ENCODE measurements around the gene INPP5A.
"Not testable (repeated sequence)": the region's sequence is repeated elsewhere in the genome, so short reads cannot be mapped to it uniquely, and the experiment has no call there.

Gene INPP5A

DNA sequence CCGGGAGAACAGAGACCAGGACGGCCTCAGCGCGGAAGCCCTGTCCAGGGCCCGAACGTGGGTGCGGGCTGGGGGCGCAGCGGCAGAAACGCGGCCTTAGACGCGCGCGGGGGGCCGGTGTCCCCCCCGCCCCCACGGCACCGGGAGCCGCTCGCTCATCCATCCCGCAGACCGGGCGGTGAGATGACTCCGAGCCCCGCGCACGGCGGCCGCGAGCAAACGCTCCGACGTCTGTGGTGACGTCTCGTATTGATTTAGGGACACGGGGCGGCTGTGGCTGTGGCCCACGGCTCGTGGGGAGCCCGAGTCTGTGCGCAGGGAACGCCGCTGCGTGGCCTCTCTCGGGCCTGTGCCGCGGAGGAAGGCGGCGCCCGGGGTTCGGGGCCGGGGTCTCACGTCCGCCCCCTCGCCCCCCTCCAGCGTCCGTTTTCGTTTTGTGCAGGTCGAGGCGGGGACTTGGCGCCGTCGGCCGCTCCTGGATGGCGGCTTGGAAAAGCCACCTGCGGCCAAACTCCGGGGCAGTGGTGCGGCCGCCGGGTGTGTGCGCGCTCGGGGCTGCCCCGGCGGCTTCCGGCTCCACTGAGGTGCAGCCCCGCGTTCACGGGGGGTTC lies 249.4 kb downstream of the INPP5A start:
- DNase-seq (ENCODE audit: low spot score) = no peak

- no peak for DNase-seq (ENCODE audit: low spot score)
These were observed 250.1 kb downstream of the INPP5A start for GRCh38 chr10:132787495-132788179.

DNA sequence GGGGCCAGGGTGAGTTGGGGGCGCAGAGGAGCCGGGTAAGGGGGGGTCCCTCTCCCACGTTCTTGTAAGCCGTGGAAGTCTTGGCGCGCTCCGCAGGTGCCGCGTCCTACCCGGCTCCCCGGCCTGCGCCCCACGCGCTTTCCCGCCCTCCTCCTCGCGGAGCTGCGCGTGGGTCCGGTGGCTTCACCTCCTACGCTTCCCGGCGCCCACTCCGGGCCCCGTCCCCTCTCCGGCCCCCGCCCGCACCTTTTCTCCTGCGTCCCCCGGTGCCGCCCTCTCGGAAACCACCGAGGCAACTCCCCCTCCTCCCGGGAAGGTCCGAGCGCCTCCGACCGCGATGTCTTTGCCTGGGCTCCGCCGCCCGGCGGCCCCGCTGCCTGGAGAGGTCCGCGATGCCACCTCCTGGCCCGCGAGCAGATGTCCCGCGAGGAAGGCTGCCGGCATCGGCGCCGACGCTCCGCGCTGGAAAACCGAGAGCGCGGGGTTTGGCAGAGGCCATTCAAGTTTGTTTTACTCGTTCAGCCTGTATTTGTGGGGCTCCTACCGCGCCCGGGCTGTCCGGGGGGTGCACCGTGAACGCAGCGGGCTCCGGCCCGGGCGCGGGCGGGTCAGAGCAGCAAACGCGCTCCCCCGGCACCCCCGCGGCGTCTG lies 250.7 kb downstream of the INPP5A start:
- no peak for DNase-seq (ENCODE audit: low spot score)

GRCh38 chr10:132788831-132789219 lies 251.2 kb downstream of the INPP5A start:
- DNase-seq (ENCODE audit: low spot score) = no peak

DNA sequence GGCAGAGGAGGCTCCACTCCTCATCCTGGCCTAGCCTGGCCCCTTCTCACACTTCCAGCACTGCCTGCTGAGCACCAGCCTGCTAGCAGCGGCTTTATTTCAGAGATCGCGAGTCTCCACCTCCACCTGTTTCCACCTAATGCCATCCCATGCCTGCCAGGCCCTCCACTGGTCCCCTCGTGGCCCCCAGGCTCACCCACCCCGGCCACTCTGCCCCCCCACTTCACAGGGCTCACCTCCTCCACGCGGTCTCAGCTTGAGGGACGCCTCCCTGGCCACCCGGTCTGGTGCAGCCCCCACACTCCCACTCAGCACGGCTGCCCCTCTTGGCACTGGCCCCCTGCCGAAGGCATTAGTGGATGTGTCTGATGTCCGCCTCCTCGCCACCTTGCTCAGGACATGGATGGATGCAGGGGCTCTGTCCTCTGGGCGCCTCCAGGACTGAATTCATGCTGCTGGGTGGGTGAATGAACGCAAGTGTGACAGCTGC lies 252.1 kb downstream of the INPP5A start:
- no peak for DNase-seq (ENCODE audit: low spot score)

DNA sequence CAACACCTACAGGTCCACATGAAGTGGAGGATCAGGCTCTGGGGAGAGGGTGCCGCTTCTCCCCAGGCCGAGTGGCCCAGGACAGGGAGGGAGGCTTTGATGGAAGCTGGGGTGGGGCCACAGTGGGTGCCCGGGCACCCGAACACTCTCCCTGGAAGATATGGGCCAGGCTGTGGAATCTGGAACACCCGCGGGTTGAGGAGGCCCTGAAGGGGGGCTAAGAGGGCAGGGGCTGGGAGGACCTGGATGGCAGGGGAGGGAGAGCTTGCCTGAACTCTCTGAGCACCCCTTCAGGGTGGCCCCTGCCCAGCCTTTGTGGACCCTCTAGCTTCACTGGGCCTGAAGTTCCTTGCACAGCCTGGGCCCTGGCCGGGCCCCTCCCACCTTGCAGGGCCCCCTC lies 252.9 kb downstream of the INPP5A start:
- no peak for DNase-seq (ENCODE audit: low spot score)

DNA sequence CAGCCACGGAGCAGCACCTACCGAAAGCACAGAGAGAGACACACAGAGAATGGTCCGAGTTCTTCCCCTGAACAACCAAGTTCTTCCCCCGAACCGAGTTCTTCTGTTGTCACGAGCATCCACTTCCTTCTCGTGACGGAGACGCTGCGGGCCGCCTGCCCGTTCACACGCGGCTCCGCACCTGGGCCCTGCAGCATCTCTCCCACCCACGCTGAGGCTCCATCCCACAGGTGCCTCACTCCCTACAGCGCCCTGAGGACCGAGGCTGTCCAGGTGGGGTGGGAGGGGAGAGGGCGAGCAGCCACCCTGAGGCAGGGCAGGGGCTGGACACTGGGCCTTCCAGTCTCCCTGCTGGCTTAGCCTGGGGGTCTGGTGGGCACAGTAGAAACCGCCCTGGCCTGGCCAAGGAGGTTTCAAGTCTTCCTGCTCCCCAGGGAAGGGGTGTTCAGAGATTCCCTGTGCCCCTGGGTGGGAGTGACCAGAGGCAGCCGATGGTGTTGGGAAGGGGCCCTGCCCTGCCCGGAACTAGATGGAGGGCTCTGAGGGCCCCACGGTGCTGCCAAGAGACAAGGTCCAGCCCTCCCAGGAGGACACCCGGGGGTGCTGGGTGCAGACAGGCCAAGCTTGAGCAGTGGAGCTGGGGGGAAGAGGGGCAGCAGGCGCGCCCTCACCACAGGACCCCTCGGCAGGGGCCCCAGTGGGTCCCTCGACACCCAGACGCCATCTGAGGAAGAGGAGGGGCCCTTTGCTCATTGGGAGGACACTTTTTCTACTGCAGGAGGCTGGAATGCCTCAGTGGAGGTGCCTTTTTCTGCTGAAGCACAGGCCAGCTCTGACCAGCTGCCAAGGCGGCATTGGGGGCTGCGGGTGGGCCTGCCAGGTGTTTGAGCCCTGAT lies 253.6 kb downstream of the INPP5A start:
- DNase-seq (ENCODE audit: low spot score) = no peak

DNA sequence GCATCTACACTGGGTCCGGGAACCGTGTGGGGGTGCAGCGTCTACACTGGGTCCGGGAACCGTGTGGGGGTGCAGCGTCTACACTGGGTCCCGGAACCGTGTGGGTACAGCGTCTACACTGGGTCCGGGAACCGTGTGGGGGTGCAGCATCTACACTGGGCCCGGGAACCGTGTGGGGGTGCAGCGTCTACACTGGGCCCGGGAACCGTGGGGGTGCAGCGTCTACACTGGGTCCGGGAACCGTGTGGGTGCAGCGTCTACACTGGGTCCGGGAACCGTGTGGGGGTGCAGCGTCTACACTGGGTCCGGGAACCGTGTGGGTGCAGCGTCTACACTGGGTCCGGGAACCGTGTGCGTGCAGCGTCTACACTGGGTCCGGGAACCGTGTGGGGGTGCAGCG lies 254.5 kb downstream of the INPP5A start:
- not testable (repeated sequence) for DNase-seq (ENCODE audit: low spot score)

DNA sequence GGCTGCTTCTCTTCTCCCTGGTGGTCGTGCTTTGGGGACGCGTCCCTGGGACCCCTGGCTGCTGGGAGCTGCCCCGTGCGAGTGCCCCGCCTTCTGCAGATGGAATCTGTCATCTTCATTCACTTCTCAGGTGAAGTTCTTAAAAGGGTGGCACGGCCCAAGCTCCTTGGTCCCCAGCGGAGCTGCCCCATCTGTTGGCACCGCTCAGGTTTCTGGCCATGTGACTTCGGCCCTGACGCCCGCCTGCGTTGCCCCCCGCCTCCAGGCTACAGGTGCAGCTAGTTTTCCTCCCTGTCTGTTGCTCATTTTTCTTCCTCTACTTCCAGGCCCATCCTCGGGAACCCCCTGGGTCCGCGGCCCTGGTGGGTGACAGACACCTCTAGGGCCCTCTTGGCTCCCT lies 255.2 kb downstream of the INPP5A start:
- DNase-seq (ENCODE audit: low spot score) = no peak

DNA sequence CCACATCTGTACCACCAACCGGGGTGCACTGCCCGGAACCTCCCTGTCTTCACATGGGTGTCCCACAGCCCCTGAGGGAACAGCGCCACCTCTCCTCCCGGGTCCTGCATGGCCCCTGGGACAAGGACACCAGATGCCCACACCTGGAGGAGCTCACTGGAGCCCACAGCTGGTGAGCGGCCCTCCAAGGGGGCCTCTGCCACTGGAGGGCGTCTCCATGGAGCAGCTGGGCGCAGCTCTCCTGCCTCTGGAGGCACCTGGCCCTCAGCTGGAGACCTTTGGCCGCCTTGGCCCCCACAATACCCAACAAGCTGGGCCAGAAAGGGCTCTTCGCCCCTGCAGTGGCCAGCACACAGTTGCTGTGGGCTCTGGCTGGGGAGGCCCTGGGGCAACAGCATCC lies 255.6 kb downstream of the INPP5A start:
- DNase-seq (ENCODE audit: low spot score) = no peak

- DNase-seq (ENCODE audit: low spot score) = no peak
These were observed 256.6 kb downstream of the INPP5A start for GRCh38 chr10:132793871-132794849.

DNA sequence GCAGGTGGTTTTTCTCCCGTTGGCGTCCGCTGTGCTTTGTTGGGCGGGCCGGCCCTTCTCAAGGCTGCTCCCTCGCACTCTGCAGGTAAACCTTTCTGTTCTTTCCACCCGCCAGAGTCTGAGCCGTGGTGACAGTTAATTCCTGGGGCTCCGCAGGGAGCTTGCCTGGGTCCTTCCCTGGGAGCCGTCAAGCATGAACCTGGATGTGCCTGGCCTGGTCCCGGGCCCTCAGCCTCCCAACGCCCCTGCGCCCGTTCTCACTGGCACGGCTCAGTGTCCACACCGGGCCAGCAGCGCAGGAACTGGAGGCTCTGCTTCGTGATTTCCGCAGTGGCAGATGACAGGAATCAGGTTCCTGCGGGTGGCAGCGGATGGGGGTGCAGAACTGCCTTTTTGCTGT lies 259.3 kb downstream of the INPP5A start:
- DNase-seq (ENCODE audit: low spot score) = no peak

DNA sequence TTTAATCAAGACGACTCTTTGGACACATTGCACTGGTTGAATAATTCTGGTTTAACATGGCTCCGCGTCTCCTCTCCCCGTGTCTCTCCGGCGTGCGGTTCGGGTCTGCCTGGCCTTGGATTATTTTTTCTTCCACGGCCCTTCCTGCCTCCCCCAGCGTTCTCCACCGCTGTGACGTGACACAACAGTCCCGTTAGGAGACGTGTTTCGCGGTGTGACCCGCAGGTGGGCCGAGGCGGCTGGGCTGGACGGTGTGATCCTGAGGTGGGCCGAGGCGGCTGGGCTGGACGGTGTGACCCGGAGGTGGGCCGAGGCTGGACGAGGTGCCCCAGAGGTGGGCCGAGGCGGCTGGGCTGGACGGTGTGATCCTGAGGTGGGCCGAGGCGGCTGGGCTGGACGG lies 260.4 kb downstream of the INPP5A start:
- DNase-seq (ENCODE audit: low spot score) = not testable (repeated sequence)

DNA sequence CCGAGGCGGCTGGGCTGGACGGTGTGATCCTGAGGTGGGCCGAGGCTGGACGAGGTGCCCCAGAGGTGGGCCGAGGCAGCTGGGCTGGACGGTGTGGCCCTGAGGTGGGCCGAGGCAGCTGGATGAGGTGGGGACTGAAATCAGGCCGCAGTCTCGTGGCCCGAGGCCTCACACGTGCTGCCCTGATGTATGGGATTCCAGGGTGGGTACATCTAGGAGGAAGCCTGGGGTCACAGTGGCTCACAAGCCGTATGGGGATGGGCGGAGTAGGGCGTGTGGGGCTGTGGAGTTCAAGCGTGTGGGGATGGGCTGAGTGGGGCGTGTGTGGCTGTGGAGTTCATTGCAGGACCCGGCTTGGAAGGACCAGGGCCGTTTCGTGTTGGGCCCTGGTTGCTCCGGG lies 260.8 kb downstream of the INPP5A start:
- no peak for DNase-seq (ENCODE audit: low spot score)

DNA sequence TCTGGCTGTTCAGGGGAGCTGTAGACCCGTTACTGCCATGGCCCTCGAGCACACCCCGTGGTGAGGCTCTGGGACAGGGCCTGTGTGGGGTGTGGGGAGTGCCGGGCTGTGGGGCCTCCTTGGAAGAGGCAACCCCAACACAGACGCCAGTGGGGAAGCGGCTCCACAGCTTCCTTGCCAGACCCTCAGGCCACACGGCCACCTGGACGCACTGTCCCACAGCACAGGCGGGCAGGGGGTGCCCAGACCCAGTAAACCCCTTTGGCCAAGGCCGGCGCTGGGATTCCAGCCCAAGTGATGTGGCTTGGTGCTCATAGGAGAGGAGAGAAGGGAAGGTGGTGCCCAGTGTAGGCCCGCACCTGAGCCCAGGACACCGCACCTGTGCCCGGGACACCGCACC lies 261.3 kb downstream of the INPP5A start:
- no peak for DNase-seq (ENCODE audit: low spot score)

GRCh38 chr10:132799865-132800264 lies 262.3 kb downstream of the INPP5A start:
- no peak for DNase-seq (ENCODE audit: low spot score)

GRCh38 chr10:132802048-132802447 lies 264.5 kb downstream of the INPP5A start:
- no peak for DNase-seq (ENCODE audit: low spot score)

DNA sequence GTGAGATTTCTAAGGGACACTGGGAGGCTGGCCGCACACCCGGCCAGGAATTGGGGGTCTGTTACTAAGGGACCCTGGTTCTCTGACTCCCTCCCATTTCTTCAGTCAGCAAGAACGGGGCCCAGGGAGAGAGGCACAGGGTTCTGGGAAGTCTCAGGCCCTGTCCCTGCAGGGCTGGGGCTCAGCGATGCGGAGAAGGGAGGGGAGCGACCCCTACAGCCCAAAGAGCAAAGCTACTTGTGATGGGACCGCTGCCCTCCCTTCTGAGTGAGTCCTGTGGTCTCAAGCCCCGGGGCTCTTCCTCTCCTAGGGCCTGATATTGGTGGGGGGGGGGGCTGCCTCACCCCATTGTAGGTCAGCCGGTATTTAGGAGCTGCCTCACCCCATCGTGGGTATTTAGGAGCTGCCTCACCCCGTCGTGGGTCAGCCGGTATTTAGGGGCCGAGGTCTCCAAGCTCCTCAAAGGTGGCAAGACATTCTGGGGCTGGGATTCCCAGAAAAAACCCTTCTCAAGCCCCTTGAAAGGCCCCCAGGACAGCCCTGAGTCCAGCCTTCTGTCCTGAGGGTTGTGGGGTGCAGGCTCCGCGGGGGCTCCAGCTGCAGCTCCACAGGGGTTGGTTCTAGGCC lies 265.2 kb downstream of the INPP5A start:
- DNase-seq (ENCODE audit: low spot score) = no peak

GRCh38 chr10:132803416-132804210 lies 266.0 kb downstream of the INPP5A start:
- no peak for DNase-seq (ENCODE audit: low spot score)

GRCh38 chr10:132804287-132804686 lies 266.7 kb downstream of the INPP5A start:
- DNase-seq (ENCODE audit: low spot score) = no peak
